Activated T-cell treated with anti-CD3 and anti-CD28 coated beads for 48 hours (primary cell): ENCODE data around the gene C5.
"Not testable (repeated sequence)": the region's sequence is repeated elsewhere in the genome, so short reads cannot be mapped to it uniquely, and the experiment has no call there.

Source experiments
- DNase-seq: peaks from one replicate; pipeline ENCODE4 v3.0.0-alpha.2; 2020; ENCODE audit warnings: low read depth

The C5 gene

GRCh38 chr9:120978987-120979386 lies 71.1 kb downstream of the C5 start:
- no peak for DNase-seq

GRCh38 chr9:120977321-120977720 lies 72.8 kb downstream of the C5 start:
- no peak for DNase-seq

GRCh38 chr9:120974921-120975320 lies 75.2 kb downstream of the C5 start:
- DNase-seq = no peak

GRCh38 chr9:120974181-120974580 lies 75.9 kb downstream of the C5 start:
- DNase-seq = no peak

GRCh38 chr9:120971938-120972337 lies 78.1 kb downstream of the C5 start:
- DNase-seq = no peak

- DNase-seq = not testable (repeated sequence)
Observed at GRCh38 chr9:120971471-120971870, 78.6 kb downstream of the C5 start.

GRCh38 chr9:120970244-120970643 lies 79.8 kb downstream of the C5 start:
- no peak for DNase-seq

GRCh38 chr9:120966013-120966369 lies 84.1 kb downstream of the C5 start:
- DNase-seq = no peak

- DNase-seq = no peak
Observed at GRCh38 chr9:120965344-120966012, 84.6 kb downstream of the C5 start.

- no peak for DNase-seq
Observed at GRCh38 chr9:120961936-120962335, 88.1 kb downstream of the C5 start.

GRCh38 chr9:120960001-120960400 lies 90.1 kb downstream of the C5 start:
- DNase-seq = no peak

GRCh38 chr9:120956862-120957261 lies 93.2 kb downstream of the C5 start:
- no peak for DNase-seq

- DNase-seq = no peak
Observed at GRCh38 chr9:120951960-120952618, 98.0 kb downstream of the C5 start.

GRCh38 chr9:120950421-120951388 lies 99.4 kb downstream of the C5 start:
- DNase-seq = no peak

GRCh38 chr9:120949290-120949689 lies 100.8 kb downstream of the C5 start:
- no peak for DNase-seq

GRCh38 chr9:120948824-120949223 lies 101.3 kb downstream of the C5 start:
- no peak for DNase-seq

GRCh38 chr9:120947222-120947621 lies 102.9 kb downstream of the C5 start:
- no peak for DNase-seq

- no peak for DNase-seq
Observed at GRCh38 chr9:120946259-120946658, 103.8 kb downstream of the C5 start.

- no peak for DNase-seq
Observed at GRCh38 chr9:120944948-120945347, 105.1 kb downstream of the C5 start.

- no peak for DNase-seq
Observed at GRCh38 chr9:120944434-120944843, 105.6 kb downstream of the C5 start.

GRCh38 chr9:120942186-120943001 lies 107.7 kb downstream of the C5 start:
- no peak for DNase-seq
